Liver (tissue), 9 donors: ENCODE measurements around the gene MYO9B. TPM values are rescaled to one million over a fixed set of nuclear protein-coding genes. Genes with fewer than 3 reads are reported as not detected.

ENCODE experiments used
- DNase-seq: peaks from one replicate; pipeline ENCODE4 v3.0.0-alpha.2; 2017; ENCODE audit warnings: low spot score
- H3K27ac ChIP-seq, 2 donors: one replicate each; pipeline ENCODE4 v1.7.0; 2013; ENCODE audit warnings: inconsistent platforms in 2 of 2, low read length in 2 of 2, control low read depth in 1 of 2, low read depth in 1 of 2, mild to moderate bottlenecking in 1 of 2
- H3K27me3 ChIP-seq, 4 donors: one replicate each; pipeline versions ENCODE4 v1.6.1 to v1.7.0; 2013; ENCODE audit warnings: low read length in 3 of 4, inconsistent platforms in 1 of 4, mild to moderate bottlenecking in 1 of 4, moderate library complexity in 1 of 4; ENCODE audit not compliant: control insufficient read depth in 4 of 4, insufficient read depth in 4 of 4
- H3K36me3 ChIP-seq, 4 donors: one replicate each; pipeline versions ENCODE4 v1.6.1 to v1.7.0; 2013; ENCODE audit warnings: low read length in 3 of 4, mild to moderate bottlenecking in 3 of 4, low read depth in 1 of 4, moderate library complexity in 1 of 4; ENCODE audit not compliant: control insufficient read depth in 4 of 4, insufficient read depth in 3 of 4
- H3K4me1 ChIP-seq, 4 donors: one replicate each; pipeline versions ENCODE4 v1.6.1 to v1.7.0; 2013; ENCODE audit warnings: low read length in 3 of 4, mild to moderate bottlenecking in 3 of 4, moderate library complexity in 1 of 4; ENCODE audit not compliant: control insufficient read depth in 4 of 4, insufficient read depth in 4 of 4
- H3K4me3 ChIP-seq, 3 donors: one replicate each; pipeline versions ENCODE4 v1.6.1 to v1.7.0; 2013; ENCODE audit warnings: low read length in 3 of 3, control low read depth in 1 of 3, low read depth in 1 of 3, mild to moderate bottlenecking in 1 of 3
- H3K9ac ChIP-seq, 2 donors: one replicate each; pipeline ENCODE4 v1.7.0; 2013; ENCODE audit warnings: low read length in 2 of 2, mild to moderate bottlenecking in 2 of 2, moderate library complexity in 2 of 2, control low read depth in 1 of 2, low read depth in 1 of 2
- H3K9me3 ChIP-seq, 4 donors: one replicate each; pipeline versions ENCODE4 v1.6.1 to v1.7.0; 2013; ENCODE audit warnings: low read length in 3 of 4; ENCODE audit not compliant: control insufficient read depth in 4 of 4
- EGR1 ChIP-seq, 2 donors: IDR thresholded peaks; 2 replicates each; pipeline ENCODE4 v1.6.1; 2016 to 2018; ENCODE audit warnings: antibody characterized with exemption in 2 of 2, low read depth in 2 of 2
- FOXA1 ChIP-seq: IDR thresholded peaks from 2 replicates; pipeline ENCODE4 v1.6.1; 2016; ENCODE audit warnings: antibody characterized with exemption
- FOXA2 ChIP-seq: IDR thresholded peaks from 2 replicates; pipeline ENCODE4 v1.6.1; 2016; ENCODE audit warnings: antibody characterized with exemption
- GABPA ChIP-seq, 2 donors: IDR thresholded peaks in 1 of 2; conservative IDR thresholded peaks in 1 of 2; 2 replicates each; pipeline ENCODE4 v1.6.1; 2016; ENCODE audit warnings: antibody characterized with exemption in 2 of 2, mild to moderate bottlenecking in 1 of 2, moderate library complexity in 1 of 2
- HNF4A ChIP-seq, 2 donors: conservative IDR thresholded peaks; 2 replicates each; pipeline ENCODE4 v1.6.1; 2016; ENCODE audit warnings: antibody characterized with exemption in 2 of 2, mild to moderate bottlenecking in 2 of 2
- HNF4G ChIP-seq: IDR thresholded peaks from 2 replicates; pipeline ENCODE4 v1.6.1; 2016; ENCODE audit warnings: antibody characterized with exemption
- JUND ChIP-seq, 2 donors: IDR thresholded peaks; 2 replicates each; pipeline ENCODE4 v1.6.1; 2016; ENCODE audit warnings: antibody characterized with exemption in 2 of 2
- NR2F2 ChIP-seq: IDR thresholded peaks from 2 replicates; pipeline ENCODE4 v1.6.1; 2016; ENCODE audit warnings: antibody characterized with exemption
- RAD21 ChIP-seq, 2 donors: IDR thresholded peaks; 2 replicates each; pipeline ENCODE4 v1.6.1; 2016; ENCODE audit warnings: antibody characterized with exemption in 2 of 2, mild to moderate bottlenecking in 2 of 2
- RXRA ChIP-seq, 2 donors: IDR thresholded peaks; 2 replicates each; pipeline ENCODE4 v1.6.1; 2017 to 2018; ENCODE audit warnings: antibody characterized with exemption in 2 of 2, mild to moderate bottlenecking in 1 of 2
- SP1 ChIP-seq: IDR thresholded peaks from 2 replicates; pipeline ENCODE4 v1.6.1; 2018; ENCODE audit warnings: antibody characterized with exemption, mild to moderate bottlenecking
- TAF1 ChIP-seq: conservative IDR thresholded peaks from 2 replicates; pipeline ENCODE4 v1.6.1; 2016; ENCODE audit warnings: antibody characterized with exemption, mild to moderate bottlenecking
- YY1 ChIP-seq: IDR thresholded peaks from 2 replicates; pipeline ENCODE4 v1.6.1; 2016; ENCODE audit warnings: antibody characterized with exemption, mild to moderate bottlenecking
- WGBS: extraction: QIAGEN DNeasy Blood & Tissue Kit; methylation state at CpG from one replicate; pipeline ENCODE4 v1.1.7; 2013; 5-methylcytosine and 5-hydroxymethylcytosine counted together
- polyA plus RNA-seq, 2 donors: library from polyadenylated mRNA; stranded (reverse) in 1 of 2; unstranded in 1 of 2; fragments of 200-250 nt in 1 of 2; fragments of >200 nt in 1 of 2; fragmentation: Nextera tagmentation in 1 of 2; extraction: Ambion mirVana in 1 of 2; gene quantifications; one replicate each; pipeline versions ENCODE4 v1.2.1 to v1.2.3, GENCODE V29; 2013 to 2015
- total RNA-seq, 2 donors: library from RNA; depleted of rRNA; stranded (reverse); fragments of >200 nt; gene quantifications; one replicate each; pipeline ENCODE4 v1.2.3, GENCODE V29; 2014
- TF ChIP-seq, protein P1 (sequence below): IDR thresholded peaks from 2 replicates; pipeline ENCODE4 v1.6.1; 2016; ENCODE audit warnings: antibody characterized with exemption
- TF ChIP-seq, protein P2 (sequence below): IDR thresholded peaks from 2 replicates; pipeline ENCODE4 v1.6.1; 2016; ENCODE audit warnings: antibody characterized with exemption, mild to moderate bottlenecking
- TF ChIP-seq, protein P3 (sequence below): fragments of 150-350 bp; IDR thresholded peaks from 2 replicates; pipeline ENCODE4 v1.5.1; 2017; ENCODE audit warnings: improper control_type of control experiment, low read depth, low read length; ENCODE audit not compliant: missing input control
- TF ChIP-seq, protein P4 (sequence below): IDR thresholded peaks from 2 replicates; pipeline ENCODE4 v1.6.1; 2016; ENCODE audit warnings: antibody characterized with exemption
- TF ChIP-seq, protein P5 (sequence below): IDR thresholded peaks from 2 replicates; pipeline ENCODE4 v1.6.1; 2016; ENCODE audit warnings: antibody characterized with exemption
- donor health status: healthy.
- donor health status: healthy.
- donor health status: healthy.
- donor health status: healthy.
- donor health status: healthy.

MYO9B gene
- total and polyA plus RNA-seq, 4 donors: 9.1 to 32.5 (median 21.0) TPM

DNA sequence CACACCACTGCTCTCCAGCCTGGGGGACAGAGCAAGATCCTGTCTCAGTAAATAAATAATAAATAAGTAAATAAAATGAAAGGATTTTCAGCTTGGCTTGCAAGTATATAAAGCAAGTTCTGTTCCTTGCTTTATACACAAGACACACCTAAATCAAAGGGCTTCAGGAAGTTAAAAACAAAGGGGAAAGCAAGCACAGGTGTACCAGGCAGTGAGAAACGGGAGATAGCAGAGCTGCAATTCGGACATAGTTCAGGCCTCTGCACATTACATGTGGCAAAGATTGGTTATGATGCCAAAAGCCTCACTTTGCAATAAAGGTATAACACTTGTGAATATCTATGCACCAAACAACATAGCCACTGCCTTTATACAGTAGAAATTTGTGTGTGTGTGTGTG is 47.5 kb downstream of the MYO9B start:
- H3K9me3 ChIP-seq: no peaks in the 10 kb centered on the region
- WGBS: 89% methylated on average over 2 of the region's 2 CpGs
- H3K27me3 ChIP-seq: no peaks in the 10 kb centered on the region
- H3K4me3 ChIP-seq: no peak overlapping the region
- no peak overlapping the region for H3K27ac ChIP-seq
- peaks cover 0 to 4% (median 0%) of the 10 kb centered on the region in 4 donors for H3K36me3 ChIP-seq
- DNase-seq: no peak
- peaks cover 0 to 3% (median 0%) of the 10 kb centered on the region in 4 donors for H3K4me1 ChIP-seq
- TF ChIP-seq, protein P1, sequence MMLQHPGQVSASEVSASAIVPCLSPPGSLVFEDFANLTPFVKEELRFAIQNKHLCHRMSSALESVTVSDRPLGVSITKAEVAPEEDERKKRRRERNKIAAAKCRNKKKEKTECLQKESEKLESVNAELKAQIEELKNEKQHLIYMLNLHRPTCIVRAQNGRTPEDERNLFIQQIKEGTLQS: no peak
- TF ChIP-seq FOXA2 (no peak), SP1 (no peak), GABPA (IDR thresholded peaks at IDR 0.05 in 1 of 2, conservative IDR thresholded peaks at IDR 0.05 in 1 of 2) (no peak), EGR1 (IDR thresholded peaks at IDR 0.05; ENCODE audit: low read depth in 2 of 2) (no peak), YY1 (no peak), HNF4A (conservative IDR thresholded peaks at IDR 0.05) (no peak), RXRA (IDR thresholded peaks at IDR 0.05) (no peak), RAD21 (IDR thresholded peaks at IDR 0.05) (no peak), TAF1 (no peak), FOXA1 (no peak), JUND (IDR thresholded peaks at IDR 0.05) (no peak), HNF4G (no peak), NR2F2 (no peak)
- TF ChIP-seq, protein P2, sequence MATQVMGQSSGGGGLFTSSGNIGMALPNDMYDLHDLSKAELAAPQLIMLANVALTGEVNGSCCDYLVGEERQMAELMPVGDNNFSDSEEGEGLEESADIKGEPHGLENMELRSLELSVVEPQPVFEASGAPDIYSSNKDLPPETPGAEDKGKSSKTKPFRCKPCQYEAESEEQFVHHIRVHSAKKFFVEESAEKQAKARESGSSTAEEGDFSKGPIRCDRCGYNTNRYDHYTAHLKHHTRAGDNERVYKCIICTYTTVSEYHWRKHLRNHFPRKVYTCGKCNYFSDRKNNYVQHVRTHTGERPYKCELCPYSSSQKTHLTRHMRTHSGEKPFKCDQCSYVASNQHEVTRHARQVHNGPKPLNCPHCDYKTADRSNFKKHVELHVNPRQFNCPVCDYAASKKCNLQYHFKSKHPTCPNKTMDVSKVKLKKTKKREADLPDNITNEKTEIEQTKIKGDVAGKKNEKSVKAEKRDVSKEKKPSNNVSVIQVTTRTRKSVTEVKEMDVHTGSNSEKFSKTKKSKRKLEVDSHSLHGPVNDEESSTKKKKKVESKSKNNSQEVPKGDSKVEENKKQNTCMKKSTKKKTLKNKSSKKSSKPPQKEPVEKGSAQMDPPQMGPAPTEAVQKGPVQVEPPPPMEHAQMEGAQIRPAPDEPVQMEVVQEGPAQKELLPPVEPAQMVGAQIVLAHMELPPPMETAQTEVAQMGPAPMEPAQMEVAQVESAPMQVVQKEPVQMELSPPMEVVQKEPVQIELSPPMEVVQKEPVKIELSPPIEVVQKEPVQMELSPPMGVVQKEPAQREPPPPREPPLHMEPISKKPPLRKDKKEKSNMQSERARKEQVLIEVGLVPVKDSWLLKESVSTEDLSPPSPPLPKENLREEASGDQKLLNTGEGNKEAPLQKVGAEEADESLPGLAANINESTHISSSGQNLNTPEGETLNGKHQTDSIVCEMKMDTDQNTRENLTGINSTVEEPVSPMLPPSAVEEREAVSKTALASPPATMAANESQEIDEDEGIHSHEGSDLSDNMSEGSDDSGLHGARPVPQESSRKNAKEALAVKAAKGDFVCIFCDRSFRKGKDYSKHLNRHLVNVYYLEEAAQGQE: no peak
- TF ChIP-seq, protein P3, sequence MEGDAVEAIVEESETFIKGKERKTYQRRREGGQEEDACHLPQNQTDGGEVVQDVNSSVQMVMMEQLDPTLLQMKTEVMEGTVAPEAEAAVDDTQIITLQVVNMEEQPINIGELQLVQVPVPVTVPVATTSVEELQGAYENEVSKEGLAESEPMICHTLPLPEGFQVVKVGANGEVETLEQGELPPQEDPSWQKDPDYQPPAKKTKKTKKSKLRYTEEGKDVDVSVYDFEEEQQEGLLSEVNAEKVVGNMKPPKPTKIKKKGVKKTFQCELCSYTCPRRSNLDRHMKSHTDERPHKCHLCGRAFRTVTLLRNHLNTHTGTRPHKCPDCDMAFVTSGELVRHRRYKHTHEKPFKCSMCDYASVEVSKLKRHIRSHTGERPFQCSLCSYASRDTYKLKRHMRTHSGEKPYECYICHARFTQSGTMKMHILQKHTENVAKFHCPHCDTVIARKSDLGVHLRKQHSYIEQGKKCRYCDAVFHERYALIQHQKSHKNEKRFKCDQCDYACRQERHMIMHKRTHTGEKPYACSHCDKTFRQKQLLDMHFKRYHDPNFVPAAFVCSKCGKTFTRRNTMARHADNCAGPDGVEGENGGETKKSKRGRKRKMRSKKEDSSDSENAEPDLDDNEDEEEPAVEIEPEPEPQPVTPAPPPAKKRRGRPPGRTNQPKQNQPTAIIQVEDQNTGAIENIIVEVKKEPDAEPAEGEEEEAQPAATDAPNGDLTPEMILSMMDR: no peak
- TF ChIP-seq, protein P4, sequence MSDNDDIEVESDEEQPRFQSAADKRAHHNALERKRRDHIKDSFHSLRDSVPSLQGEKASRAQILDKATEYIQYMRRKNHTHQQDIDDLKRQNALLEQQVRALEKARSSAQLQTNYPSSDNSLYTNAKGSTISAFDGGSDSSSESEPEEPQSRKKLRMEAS: no peak
- TF ChIP-seq, protein P5, sequence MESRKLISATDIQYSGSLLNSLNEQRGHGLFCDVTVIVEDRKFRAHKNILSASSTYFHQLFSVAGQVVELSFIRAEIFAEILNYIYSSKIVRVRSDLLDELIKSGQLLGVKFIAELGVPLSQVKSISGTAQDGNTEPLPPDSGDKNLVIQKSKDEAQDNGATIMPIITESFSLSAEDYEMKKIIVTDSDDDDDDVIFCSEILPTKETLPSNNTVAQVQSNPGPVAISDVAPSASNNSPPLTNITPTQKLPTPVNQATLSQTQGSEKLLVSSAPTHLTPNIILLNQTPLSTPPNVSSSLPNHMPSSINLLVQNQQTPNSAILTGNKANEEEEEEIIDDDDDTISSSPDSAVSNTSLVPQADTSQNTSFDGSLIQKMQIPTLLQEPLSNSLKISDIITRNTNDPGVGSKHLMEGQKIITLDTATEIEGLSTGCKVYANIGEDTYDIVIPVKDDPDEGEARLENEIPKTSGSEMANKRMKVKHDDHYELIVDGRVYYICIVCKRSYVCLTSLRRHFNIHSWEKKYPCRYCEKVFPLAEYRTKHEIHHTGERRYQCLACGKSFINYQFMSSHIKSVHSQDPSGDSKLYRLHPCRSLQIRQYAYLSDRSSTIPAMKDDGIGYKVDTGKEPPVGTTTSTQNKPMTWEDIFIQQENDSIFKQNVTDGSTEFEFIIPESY: no peak
- H3K9ac ChIP-seq: no peak overlapping the region
